Stimulated activated CD8-positive, alpha-beta memory T cell treated with anti-CD3 and anti-CD28 coated beads, Interleukin-7, amount 100 ng/mL, for 4 hours (primary cell): ENCODE data around the gene NR3C2.

Experiments
- DNase-seq, 2 donors: peaks; one replicate each; pipeline ENCODE4 v3.0.0-alpha.2; 2020; ENCODE audit warnings: low read depth in 2 of 2

The NR3C2 gene

DNA sequence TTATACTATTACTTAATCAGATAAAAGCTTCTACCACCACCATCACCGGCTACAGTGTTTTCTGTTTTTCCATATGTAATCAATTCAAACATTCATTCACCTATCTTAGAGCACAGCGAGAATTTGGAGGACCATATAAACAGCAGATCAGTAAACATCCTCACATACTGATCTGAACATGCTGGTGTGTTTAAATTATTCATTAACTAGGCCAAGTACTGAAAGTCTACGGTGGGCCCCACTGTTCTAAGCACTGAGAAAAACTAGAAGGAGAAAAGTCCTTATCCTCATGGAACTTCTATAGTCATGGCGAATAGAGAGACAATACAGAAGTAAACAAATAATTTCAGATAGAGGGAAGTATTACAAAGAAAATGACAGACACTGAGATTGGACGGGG lies 176.6 kb downstream of the NR3C2 start:
- no peak for DNase-seq

DNA sequence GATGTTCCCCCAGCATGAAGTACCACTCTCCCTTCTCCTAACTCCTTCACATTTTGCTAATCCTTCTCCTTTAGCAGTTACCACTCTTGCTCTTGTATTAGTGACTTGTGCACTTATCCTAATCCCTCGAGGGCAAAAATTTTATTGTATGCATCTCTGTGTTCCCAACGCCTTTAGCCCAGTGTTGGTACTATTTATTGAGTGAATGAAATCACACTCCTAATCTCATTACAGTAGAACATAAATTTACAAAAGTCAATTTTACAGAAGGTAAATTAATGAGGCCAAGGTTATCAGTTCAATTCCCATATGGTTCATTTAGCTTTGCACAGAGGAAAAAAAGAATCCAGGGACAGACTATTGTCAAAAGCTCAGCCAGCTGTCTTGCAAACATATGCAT lies 178.4 kb downstream of the NR3C2 start:
- no peak for DNase-seq

DNA sequence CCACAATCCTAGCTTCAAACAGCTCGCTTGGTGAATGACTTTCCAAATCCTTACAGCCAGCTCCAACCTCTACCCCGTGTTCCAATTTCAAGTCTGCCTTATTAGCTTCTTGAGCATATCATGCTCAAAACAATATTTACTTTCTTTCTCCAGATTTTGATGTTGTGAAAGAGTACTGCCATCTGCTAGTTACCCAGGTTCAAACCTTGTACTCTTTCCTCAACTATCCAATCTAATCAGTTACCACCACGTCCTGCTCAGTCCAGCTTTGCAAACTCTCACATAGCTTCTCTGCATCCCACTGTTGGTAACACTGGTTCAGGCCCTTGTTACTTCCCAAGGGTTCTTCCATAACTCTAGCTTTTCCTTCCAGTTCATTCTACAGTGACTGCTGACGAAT lies 179.1 kb downstream of the NR3C2 start:
- DNase-seq = no peak

DNA sequence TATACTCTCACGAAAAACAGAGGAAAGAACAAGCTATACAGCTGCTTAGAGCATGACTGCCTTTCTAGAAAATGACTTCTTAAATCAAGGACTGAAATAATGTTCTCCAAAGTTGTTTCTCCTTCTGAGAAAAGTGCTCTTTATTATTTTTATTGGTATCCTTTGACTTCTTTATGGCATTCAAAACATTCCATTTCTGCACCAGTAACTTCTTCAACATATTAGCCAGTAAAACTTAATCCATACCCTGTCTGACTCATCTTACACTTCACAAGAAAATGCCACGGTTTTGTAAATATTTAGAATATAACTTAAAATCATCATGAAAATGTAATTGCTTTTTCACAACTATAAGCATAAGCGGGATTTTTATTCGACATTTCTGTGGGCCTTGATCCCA lies 180.4 kb downstream of the NR3C2 start:
- no peak for DNase-seq

DNA sequence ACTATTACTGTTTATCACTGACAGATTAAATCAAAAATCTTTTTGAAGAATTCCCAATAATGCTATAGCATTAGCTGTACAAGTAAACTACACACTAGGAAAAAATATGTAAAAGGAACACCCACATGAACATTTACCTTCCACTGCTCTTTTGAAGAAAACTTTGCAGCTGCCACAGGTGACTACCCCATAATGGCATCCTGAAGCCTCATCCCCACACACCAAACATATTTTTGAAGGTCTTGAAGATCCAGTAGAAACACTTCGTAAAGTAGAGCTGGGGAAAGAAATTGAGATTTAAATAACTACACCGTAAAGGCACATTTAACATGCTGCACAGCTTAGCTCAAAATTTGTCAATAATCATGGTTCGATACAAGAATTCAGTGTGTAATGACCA lies 182.4 kb downstream of the NR3C2 start:
- no peak for DNase-seq

DNA sequence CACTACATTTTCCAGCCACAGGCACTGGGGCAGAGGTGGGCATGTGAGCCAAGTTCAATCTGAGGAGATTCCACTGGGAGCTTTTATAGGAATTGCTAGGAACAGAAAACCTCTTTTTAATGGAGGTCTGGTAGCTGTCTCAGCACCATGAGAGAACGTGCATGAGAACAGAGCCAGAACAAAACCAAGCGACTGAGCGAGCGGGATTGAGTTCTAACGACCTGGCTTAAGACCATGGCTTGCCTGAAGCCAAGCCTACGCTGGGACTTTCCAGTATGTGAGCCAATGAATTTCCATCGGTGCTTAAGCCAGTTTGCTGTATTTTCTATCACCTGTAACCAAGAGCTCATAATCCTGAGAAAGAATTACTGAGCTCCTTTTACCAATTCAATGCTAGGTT lies 183.7 kb downstream of the NR3C2 start:
- DNase-seq = no peak

DNA sequence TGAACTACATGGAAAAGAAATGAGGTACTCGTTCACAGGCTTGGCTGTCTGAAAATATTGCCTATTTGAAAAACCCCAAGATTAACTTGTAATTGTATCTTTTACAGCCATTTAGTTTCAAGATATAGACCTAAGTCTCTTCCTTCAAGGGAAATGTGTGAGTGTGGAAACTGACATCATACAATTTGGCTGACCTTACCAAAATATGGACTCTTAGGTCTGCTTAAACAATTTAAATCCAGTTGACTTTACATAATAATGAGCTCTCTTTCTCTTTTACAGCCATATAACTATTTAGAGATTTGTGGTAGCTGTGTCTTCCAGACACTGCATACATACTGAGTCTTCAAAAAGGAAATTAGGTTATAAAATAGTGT lies 186.9 kb downstream of the NR3C2 start:
- no peak for DNase-seq

DNA sequence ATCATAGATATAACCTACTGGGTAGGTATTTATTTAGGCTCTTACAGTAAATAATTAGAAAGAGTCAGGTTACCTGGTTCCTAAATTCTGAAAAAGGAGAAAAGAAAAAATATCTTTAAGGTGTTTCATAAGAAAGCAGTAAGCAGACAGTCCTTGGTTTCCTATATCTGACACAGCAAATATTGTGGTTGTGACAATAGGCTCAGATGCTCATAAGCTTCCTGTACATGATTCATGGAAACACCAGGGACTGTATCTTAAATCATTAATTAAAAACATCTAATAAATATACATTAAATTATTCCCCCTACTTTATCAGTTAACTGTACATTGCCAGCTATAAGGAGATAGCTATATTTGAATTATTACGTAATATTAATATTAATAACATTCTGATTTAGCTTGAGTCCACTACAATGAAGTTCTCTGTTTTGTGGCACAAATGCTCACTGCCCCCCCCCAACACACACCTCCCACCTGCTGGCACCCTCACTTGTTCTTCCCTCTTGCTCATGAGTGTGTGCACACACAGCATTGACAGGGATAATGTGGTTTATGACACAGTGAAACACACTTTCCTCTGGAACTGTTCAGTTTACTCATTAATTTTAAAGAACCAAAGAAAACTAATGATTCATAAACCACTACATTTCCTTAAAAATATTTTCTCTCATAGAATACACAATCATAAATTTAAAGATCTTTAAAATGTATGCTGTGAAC lies 187.4 kb downstream of the NR3C2 start:
- no peak for DNase-seq

DNA sequence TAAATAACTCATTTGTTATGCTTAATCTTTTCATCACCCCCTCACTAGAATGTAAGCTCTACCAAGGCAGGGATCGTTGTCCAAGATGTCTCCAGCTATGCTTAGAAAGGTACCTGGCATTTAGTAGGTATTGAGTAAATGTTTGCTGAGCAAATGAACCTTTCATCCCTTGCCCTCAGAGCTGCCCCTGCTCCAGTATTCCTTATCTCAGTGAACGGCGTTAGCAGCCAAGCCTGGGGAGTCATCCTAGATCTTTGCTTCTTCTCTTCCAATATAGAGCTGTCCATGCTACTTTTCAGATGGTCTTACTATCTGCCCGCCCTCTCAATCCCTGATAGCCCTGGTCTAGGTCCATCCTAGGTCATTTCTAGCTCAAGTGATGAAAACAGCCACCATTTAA lies 188.4 kb downstream of the NR3C2 start:
- DNase-seq = no peak

DNA sequence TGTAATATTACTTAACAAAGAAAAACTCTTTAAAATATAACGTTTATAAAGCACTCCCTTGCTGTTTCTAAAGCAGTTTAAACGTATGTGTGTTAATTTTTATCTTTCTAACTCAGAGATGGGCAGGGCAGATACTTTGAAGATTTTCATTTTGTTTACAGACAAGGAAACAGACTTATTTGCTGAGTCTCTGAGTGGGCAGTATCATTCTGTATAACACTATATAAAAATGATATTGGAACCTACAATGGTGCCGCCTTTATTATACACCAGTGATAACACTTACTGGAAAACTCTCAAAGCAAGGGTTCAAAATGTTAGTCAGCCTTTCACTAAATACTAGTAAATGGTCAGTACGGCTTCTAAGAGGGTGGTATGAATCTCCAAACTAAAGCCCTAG lies 193.4 kb downstream of the NR3C2 start:
- no peak for DNase-seq

DNA sequence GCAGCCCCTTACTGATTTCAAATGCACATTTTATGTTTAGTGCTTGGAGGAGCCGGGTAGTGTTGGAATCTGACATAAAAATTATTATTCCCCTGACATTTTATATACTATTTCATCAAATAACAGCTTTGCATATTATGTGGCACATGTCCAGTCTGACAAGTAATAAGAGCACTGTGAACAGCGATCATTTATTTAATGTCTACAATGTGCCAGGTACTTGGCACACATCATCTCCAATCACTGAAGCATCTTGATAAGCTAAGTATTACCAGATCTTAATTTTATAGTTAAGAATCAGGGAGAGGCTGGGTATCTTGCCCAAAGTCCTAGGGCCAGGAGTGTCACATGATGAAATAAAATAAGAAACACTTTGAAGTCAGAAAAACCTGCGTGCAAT lies 197.2 kb downstream of the NR3C2 start:
- DNase-seq = no peak

DNA sequence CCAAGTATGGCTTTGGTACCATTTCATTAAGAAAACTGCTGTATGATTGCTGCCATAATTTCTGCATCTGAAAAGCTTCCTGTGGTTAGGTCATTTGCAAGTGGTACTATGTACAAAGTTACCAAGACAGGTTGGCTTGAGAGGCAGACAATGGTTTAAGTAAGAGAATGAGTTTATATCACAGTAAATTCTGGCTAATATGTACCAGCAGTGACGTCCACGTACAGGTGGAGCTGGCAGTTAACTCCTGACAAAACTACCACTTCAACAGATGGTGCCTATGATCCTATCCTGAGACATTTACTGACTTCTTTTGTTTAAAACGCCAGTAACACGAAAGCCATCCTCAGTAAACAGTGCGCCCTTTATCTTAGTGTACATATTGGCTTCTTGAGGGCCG lies 198.4 kb downstream of the NR3C2 start:
- DNase-seq = no peak

DNA sequence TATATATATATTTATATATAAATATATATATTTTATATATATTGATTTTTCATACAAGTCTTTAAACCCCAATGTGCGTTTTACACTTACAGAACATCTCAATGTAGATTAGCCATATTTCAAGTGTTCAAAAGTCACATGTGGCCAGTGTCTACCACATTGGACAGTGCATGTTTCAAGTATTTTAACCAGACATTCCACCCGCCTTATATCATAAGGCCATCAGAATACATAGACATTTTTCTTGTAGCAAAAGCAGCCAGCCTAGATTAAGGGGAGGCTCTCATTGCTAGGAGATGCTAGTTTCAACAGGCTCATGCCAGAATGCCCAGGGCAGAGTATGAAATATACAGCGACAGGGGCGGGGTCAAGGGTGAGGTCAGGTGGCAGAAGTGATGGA lies 202.0 kb downstream of the NR3C2 start:
- DNase-seq = no peak

DNA sequence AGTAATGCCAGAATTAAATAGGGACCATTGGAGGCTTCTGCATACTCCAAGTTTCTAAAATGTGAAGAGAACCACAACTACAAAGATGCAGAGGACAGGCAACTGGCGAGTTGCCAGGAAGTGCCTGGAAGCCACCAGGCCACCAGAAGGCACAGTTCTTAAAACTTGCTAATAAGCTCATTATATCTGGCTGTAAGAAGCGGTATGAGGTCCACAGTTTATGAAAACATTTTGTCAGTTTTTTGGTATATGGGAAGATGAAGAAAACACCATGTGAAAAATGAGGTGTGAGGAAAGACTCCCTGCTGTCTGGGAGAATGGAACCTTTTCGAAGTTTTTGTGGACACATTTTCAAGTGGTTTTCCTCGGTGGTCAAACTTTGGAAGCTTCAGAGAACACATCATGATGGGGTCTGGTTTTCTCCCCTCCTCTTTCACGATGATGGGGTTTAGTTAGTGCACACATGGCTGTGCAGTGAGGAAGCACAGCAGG lies 202.7 kb downstream of the NR3C2 start:
- DNase-seq = no peak

DNA sequence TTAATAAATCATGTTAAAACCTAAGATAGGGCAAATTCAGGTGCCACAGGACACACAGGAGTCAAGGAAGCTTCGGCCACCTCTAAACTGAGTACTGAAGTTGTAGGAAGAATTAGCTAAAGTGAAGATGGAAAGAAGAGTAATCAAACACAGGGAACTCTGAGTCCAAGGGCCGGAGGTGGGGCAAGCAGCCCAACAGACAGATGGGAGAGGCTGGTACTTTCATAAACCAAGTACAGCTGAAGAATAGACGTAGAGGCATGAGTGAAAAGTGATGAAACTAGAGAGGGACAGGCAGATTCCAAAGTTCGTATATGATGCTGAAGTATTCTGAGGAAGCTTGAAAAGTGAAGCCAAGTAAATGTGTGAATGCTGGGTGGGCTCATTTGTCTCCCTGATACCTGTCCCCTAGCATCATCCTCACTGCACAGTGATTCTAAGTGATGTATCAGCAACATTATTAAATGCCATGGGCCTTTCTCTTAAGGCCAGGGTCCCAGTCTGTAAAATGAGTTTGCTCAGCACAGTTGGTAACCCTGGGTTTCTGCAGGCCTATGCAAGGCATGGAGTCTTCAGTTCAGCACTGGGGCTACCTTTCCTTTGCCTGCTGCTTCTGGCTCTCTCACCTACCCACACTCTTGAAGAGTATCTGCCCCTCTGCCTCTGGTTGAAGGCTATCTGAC lies 203.3 kb downstream of the NR3C2 start:
- DNase-seq = no peak

DNA sequence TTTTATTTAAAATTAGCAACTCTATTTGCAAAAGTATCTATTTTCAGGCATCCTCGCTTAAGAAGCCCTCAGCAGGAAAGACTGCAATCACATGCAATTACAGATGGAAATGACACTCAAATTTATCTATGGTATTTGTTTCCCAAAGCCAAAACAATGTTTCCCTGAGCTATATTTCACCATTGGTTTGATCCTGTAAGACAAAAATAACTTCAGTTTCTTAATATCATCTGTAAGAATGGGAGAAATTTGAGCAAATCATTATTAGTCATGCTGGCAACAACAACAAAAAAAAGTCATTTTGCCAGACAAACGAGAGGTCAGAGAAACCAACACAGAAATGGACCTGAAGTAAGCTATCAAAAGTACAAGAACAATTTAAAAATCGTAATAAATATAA lies 204.1 kb downstream of the NR3C2 start:
- DNase-seq = no peak

DNA sequence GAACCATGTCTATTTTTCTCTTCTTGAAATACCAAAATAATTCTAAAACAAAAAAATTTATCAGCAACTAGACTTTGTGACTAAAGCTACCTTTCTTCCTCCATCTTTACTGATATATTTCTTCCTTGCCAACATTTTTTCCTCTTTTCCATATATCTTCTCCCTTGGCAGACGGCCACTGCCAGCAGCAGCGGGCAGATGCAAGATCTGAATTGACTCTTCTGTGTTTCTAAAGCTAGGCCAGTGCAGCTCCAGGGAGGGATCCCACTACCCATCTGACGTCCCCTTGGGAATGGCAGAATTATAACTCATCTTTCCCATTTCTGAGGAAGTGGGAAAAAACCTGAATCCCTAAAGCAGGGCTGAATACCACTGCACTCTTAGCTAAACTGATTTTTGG lies 206.4 kb downstream of the NR3C2 start:
- DNase-seq = no peak

DNA sequence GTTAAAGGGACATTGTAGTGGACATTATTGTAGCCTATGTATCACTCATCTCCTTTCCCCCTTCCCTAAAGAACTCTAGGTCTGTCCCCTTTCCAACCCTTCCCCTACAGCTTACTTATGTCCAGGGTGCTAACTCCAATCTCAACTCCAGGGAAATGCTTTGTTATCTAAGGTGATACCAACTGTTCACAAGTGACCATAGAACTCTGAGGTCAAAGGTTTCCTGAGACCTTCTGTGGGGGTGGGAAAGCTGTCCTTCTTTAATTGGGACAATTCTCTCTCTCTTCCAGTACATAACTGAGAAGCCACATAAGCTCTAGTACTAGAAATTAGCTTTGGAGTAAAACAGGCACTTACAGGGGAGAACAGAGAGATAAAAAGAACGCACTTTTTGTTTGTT lies 212.4 kb downstream of the NR3C2 start:
- no peak for DNase-seq

DNA sequence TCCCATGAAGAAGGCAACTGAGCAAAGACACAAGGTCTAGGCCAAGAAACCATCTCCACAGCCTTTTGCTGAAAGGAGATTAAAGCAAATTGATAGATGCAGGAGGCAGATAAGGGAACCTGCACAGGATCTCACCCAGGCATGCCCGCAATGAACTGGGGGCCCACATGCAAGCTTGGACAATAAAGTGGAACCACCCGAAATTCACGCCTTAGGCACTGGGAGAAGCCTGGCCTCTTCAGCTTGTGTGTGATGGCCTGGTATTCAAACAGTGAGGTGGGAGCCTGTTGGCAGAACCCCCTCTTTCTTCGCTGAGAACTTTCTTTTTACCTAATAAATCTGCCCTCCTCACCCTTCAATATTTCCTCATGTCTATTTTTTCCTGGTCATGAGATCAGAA lies 213.2 kb downstream of the NR3C2 start:
- no peak for DNase-seq

DNA sequence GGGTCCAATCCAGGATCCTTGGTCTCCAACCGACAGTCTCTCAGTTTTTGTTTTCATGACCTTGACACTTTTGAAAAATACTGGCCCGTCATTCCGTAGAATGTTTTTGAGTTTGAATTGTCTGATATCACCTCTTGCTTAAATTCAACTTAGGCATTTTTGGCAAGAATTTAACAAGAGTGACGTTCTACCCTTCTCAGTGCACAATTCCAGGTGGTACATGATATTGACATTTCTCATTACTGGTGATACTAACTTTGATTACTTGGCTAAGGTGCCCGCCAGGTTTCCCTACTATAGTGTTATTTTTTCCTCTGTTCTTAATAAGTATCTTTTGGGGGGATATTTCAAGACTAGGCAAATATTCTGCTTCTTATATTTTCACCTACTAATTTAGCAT lies 215.1 kb downstream of the NR3C2 start:
- DNase-seq = no peak

DNA sequence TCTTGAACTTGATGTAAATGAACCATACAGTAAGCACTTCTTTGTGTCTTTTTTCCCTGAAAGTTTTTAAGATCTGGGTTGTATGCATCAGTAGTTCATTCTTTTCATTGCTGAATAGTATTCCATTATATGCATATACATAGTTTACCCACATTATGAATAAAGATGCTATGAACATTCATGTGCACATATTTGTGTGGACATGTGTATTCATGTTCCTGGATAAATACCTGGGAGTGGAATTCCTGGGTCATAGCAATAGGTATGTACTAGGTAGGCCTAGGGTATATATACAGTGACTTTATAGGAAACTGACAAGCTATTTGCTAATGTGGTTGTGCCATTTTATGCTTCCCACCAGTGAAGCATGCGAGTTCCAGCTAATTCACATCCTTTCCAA lies 215.9 kb downstream of the NR3C2 start:
- DNase-seq = no peak

DNA sequence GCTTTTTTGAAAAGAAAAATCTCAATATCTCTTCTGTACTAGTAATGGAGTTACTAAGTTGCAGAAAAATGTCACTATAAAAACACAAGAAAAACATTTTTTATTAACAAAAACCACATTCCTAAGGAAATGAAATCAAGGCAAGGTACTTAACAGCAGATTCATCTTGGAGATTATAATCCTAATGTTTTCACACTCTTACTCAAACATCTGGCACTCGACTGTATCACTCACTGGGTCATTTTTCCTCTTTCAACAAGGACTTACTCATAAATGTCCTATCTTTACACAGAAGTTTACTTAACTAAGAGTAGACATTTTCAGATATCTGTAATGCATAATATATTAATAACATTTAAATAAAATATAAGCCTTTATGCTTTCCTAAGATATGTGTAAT lies 216.6 kb downstream of the NR3C2 start:
- DNase-seq = no peak

DNA sequence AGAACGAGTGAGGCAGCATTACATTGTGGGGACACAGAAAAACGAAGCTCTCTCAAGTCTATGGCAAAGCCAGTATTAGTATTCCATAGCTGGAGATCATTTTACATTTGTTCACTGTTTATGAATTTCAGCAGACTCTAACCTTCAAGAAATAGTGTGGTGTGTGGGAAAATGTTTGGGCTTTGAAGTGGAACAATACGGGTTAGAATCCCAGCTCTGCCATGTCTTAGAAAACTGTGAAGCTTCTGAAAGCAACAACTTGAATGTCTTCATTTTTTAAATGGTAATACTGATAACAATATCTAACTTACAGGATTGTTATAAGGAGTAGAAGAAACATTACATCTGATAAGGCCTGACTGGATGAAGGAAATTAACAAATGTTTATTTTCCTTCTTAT lies 217.7 kb downstream of the NR3C2 start:
- DNase-seq = no peak
